Endothelial cell of umbilical vein (primary cell): ENCODE data around the gene ADARB2. TPM values are rescaled to one million over a fixed set of nuclear protein-coding genes. Genes with fewer than 3 reads are reported as not detected.
"Not testable (repeated sequence)": the region's sequence is repeated elsewhere in the genome, so short reads cannot be mapped to it uniquely, and the experiment has no call there.

Experiments used
- BruUV-seq: library from RNA; stranded (reverse); fragments of 400-500 nt; replicated peaks from 2 replicates; lab custom pipeline; 2021; lab: Mats Ljungman, UMichigan
- CTCF ChIA-PET: fragments of 300-600, 350-600 bp; sonication (Branson Sonifier 250); formaldehyde crosslinking; loops from one replicate; lab custom pipeline; 2021; ENCODE audit warnings: antibody characterized with exemption, inconsistent platforms; lab: Charles Lee
- POLR2A ChIA-PET: fragments of 300-600, 350-600 bp; sonication (Branson Sonifier 250); formaldehyde crosslinking; loops from one replicate; lab custom pipeline; 2021; ENCODE audit warnings: antibody characterized with exemption, inconsistent platforms; lab: Charles Lee
- DNase-seq: peaks from one replicate; pipeline ENCODE4 v3.0.0-alpha.2; 2011; ENCODE audit warnings: low read depth, low spot score
- FAIRE-seq: peaks from 2 replicates; lab custom pipeline; 2011; peaks lifted over from hg19 to GRCh38; lab: Jason Lieb, UNC
- H2AFZ ChIP-seq: 2 replicates; pipeline ENCODE4 v1.6.0; 2012; ENCODE audit warnings: low read depth, low read length, control low read depth, inconsistent platforms
- H3K27ac ChIP-seq: 2 replicates; pipeline ENCODE4 v1.5.1; 2011; ENCODE audit warnings: low read depth, mild to moderate bottlenecking, control low read depth, low read length, moderate library complexity; ENCODE audit not compliant: insufficient read depth
- H3K27me3 ChIP-seq, 2 experiments: 2 replicates each; pipeline versions ENCODE4 v1.6.0 to v1.6.1; 2011; ENCODE audit warnings: low read length in 2 of 2, mixed read lengths in 1 of 2; ENCODE audit not compliant: control insufficient read depth in 2 of 2, insufficient read depth in 2 of 2
- H3K36me3 ChIP-seq, 2 experiments: 2 replicates in 1 of 2; 3 replicates in 1 of 2; pipeline ENCODE4 v1.5.1; 2011; ENCODE audit warnings: low read length in 2 of 2, mild to moderate bottlenecking in 1 of 2, moderate library complexity in 1 of 2; ENCODE audit not compliant: control insufficient read depth in 2 of 2, insufficient read depth in 2 of 2; ENCODE audit errors: extremely low read depth in 1 of 2
- H3K4me1 ChIP-seq: 3 replicates; pipeline ENCODE4 v1.5.1; 2011; ENCODE audit warnings: mild to moderate bottlenecking, low read length; ENCODE audit not compliant: control insufficient read depth, insufficient read depth; ENCODE audit errors: extremely low read depth
- H3K4me2 ChIP-seq: 2 replicates; pipeline ENCODE4 v1.6.1; 2011; ENCODE audit warnings: low read length, control low read depth, mixed read lengths; ENCODE audit not compliant: insufficient read depth
- H3K4me3 ChIP-seq, 3 experiments: fragments of 200-600 bp in 1 of 3; sonication (generic), shearing (Covaris generic) in 1 of 3; replicated peaks in 1 of 3; 2 replicates each; pipeline ENCODE4 v1.5.1; 2011 to 2016; ENCODE audit warnings: control low read depth in 3 of 3, low read length in 3 of 3, mild to moderate bottlenecking in 2 of 3, inconsistent platforms in 1 of 3, low read depth in 1 of 3, moderate library complexity in 1 of 3; ENCODE audit not compliant: insufficient read depth in 1 of 3
- H3K79me2 ChIP-seq: 2 replicates; pipeline ENCODE4 v1.6.0; 2012; ENCODE audit warnings: low read length, inconsistent platforms; ENCODE audit not compliant: control insufficient read depth, insufficient read depth
- H3K9ac ChIP-seq: replicated peaks from 2 replicates; pipeline ENCODE3; 2011; ENCODE audit warnings: low read length, control low read depth; ENCODE audit not compliant: insufficient read depth; ENCODE audit errors: extremely low read depth
- H3K9me1 ChIP-seq: replicated peaks from 3 replicates; pipeline ENCODE4 v1.6.0; 2011; ENCODE audit warnings: mild to moderate bottlenecking, low read length; ENCODE audit not compliant: control insufficient read depth, insufficient read depth; ENCODE audit errors: extremely low read depth
- H3K9me3 ChIP-seq: replicated peaks from 2 replicates; pipeline ENCODE4 v1.5.1; 2012; ENCODE audit warnings: low read length, inconsistent platforms; ENCODE audit not compliant: control insufficient read depth, insufficient read depth
- H4K20me1 ChIP-seq: replicated peaks from 2 replicates; pipeline ENCODE3; 2011; ENCODE audit warnings: mild to moderate bottlenecking, low read length; ENCODE audit not compliant: control insufficient read depth, insufficient read depth; ENCODE audit errors: extremely low read depth
- CTCF ChIP-seq, 2 donors: IDR thresholded peaks; 1 replicate in 1 of 2; 2 replicates in 1 of 2; pipeline ENCODE4 v1.5.1; 2011; ENCODE audit warnings: low read length in 2 of 2, mild to moderate bottlenecking in 2 of 2, moderate library complexity in 2 of 2, control low read depth in 1 of 2, inconsistent platforms in 1 of 2, low read depth in 1 of 2; ENCODE audit not compliant: insufficient read depth in 1 of 2; ENCODE audit errors: extremely low read depth in 1 of 2
- EZH2 ChIP-seq: IDR thresholded peaks from 2 replicates; pipeline ENCODE4 v1.6.1; 2012; ENCODE audit warnings: borderline replicate concordance, low read depth, mild to moderate bottlenecking, moderate library complexity, low read length, inconsistent platforms; ENCODE audit not compliant: severe bottlenecking
- FOS ChIP-seq: IDR thresholded peaks from 2 replicates; pipeline ENCODE4 v1.6.1; 2011; ENCODE audit warnings: mild to moderate bottlenecking, low read length, moderate library complexity, borderline replicate concordance; ENCODE audit not compliant: insufficient read depth
- GATA2 ChIP-seq: IDR thresholded peaks from 2 replicates; pipeline ENCODE4 v1.7.0; 2011; ENCODE audit warnings: low read depth, mild to moderate bottlenecking, moderate library complexity, mixed read lengths, low read length; ENCODE audit not compliant: insufficient read length, insufficient read depth
- JUN ChIP-seq: IDR thresholded peaks from 2 replicates; pipeline ENCODE4 v1.6.1; 2011; ENCODE audit warnings: borderline replicate concordance, low read depth; ENCODE audit not compliant: insufficient read length, insufficient read depth
- MAX ChIP-seq: IDR thresholded peaks from 2 replicates; pipeline ENCODE4 v1.6.1; 2011; ENCODE audit not compliant: insufficient read depth, insufficient read length
- MYC ChIP-seq: IDR thresholded peaks from one replicate; pipeline ENCODE4 v1.6.1; 2011; ENCODE audit warnings: mild to moderate bottlenecking, low read depth, low read length
- POLR2A ChIP-seq: IDR thresholded peaks from 2 replicates; pipeline ENCODE4 v1.6.1; 2012; ENCODE audit warnings: low read depth, mild to moderate bottlenecking, control low read depth, low read length
- POLR2AphosphoS5 ChIP-seq: IDR thresholded peaks from 2 replicates; pipeline ENCODE4 v1.6.1; 2012; ENCODE audit warnings: low read depth, mild to moderate bottlenecking, control low read depth, low read length, moderate library complexity; ENCODE audit not compliant: insufficient read depth
- dilution Hi-C: fragments of 300-500 bp; cut with MboI; formaldehyde crosslinking; loops from one replicate; pipeline ENCODE4 v1.15.0; 2019; ENCODE audit warnings: low sequenced_read_pairs; ENCODE audit not compliant: extremely low pct_ligation_motif_present
- intact Hi-C: fragments of 100-400 bp; cut with micrococcal nuclease; formaldehyde crosslinking; loops from one replicate; pipeline ENCODE4 v1.10.0; 2022
- polyA plus RNA-seq, 4 experiments: library from polyadenylated mRNA; depleted of rRNA in 3 of 4; stranded (reverse) in 3 of 4; unstranded in 1 of 4; fragments of >200 nt; gene quantifications; 2 replicates each; pipeline versions ENCODE4 v1.2.1 to v1.2.3, GENCODE V29; 2011 to 2012; ENCODE audit warnings: missing spikeins in 1 of 4
- total RNA-seq: library from RNA; stranded (reverse); gene quantifications from 2 replicates; pipeline ENCODE4 v1.2.3, GENCODE V29; 2021

The ADARB2 gene
- total and polyA plus RNA-seq, 2 donors (not counting 3 experiments of a cell fraction or from before 2014, with no cell fraction given), result not detected

- H3K4me3 ChIP-seq, result no peak overlapping the region
- no peaks in the 10 kb centered on the region for H3K9me3 ChIP-seq
- no TSS peak for BruUV-seq
- TF ChIP-seq GATA2 (no peak), MYC (no peak), CTCF (IDR thresholded peaks at IDR 0.05; ENCODE audit: extremely low read depth in 1 of 2, insufficient read depth in 1 of 2, low read depth in 1 of 2, low read length in 2 of 2) (no peak), POLR2A (no peak), JUN (no peak), EZH2 (no peak), POLR2AphosphoS5 (no peak), MAX (no peak), FOS (no peak)
- H3K27ac ChIP-seq, result no peak overlapping the region
- H3K79me2 ChIP-seq, result no peaks in the 10 kb centered on the region
- intact Hi-C loops, result no loop called here
- H3K4me1 ChIP-seq, result no peaks in the 10 kb centered on the region
- H3K9ac ChIP-seq, result no peak overlapping the region
- FAIRE-seq (no peak), DNase-seq (no peak)
- ChIA-PET POLR2A (no interaction called here), CTCF (no interaction called here)
- H3K4me2 ChIP-seq, result no peak overlapping the region
- dilution Hi-C loops, result no loop called here
- no peaks in the 10 kb centered on the region for H3K27me3 ChIP-seq
- no peaks in the 10 kb centered on the region for H3K36me3 ChIP-seq
- H3K9me1 ChIP-seq, result no peaks in the 10 kb centered on the region
- no peaks in the 10 kb centered on the region for H4K20me1 ChIP-seq
- no peak overlapping the region for H2AFZ ChIP-seq
These were observed 322.4 kb downstream of the ADARB2 start for GRCh38 chr10:1414893-1415292.

- H3K9me1 ChIP-seq, H2AFZ ChIP-seq, H3K4me1 ChIP-seq, H3K9ac ChIP-seq, H3K27ac ChIP-seq, BruUV-seq, H3K4me3 ChIP-seq, POLR2A ChIA-PET, H3K79me2 ChIP-seq, H3K9me3 ChIP-seq, H4K20me1 ChIP-seq, intact Hi-C loops, dilution Hi-C loops, CTCF ChIA-PET, FAIRE-seq, H3K36me3 ChIP-seq, H3K27me3 ChIP-seq, H3K4me2 ChIP-seq, DNase-seq: not testable (repeated sequence)
These were observed 323.0 kb downstream of the ADARB2 start for GRCh38 chr10:1414346-1414745.
